CD4-positive, alpha-beta T cell treated with Interferon alpha-2 for 1 hour (primary cell): ENCODE data around the gene NSMCE1.
A peak's percentile ranks its signal among the peaks of the same experiment; 100 is the strongest.
"Not testable (repeated sequence)": the region's sequence is repeated elsewhere in the genome, so short reads cannot be mapped to it uniquely, and the experiment has no call there.

Source experiments
- DNase-seq, 2 donors: peaks; one replicate each; pipeline ENCODE4 v3.0.0-alpha.2; 2020 to 2022

NSMCE1 gene

DNA sequence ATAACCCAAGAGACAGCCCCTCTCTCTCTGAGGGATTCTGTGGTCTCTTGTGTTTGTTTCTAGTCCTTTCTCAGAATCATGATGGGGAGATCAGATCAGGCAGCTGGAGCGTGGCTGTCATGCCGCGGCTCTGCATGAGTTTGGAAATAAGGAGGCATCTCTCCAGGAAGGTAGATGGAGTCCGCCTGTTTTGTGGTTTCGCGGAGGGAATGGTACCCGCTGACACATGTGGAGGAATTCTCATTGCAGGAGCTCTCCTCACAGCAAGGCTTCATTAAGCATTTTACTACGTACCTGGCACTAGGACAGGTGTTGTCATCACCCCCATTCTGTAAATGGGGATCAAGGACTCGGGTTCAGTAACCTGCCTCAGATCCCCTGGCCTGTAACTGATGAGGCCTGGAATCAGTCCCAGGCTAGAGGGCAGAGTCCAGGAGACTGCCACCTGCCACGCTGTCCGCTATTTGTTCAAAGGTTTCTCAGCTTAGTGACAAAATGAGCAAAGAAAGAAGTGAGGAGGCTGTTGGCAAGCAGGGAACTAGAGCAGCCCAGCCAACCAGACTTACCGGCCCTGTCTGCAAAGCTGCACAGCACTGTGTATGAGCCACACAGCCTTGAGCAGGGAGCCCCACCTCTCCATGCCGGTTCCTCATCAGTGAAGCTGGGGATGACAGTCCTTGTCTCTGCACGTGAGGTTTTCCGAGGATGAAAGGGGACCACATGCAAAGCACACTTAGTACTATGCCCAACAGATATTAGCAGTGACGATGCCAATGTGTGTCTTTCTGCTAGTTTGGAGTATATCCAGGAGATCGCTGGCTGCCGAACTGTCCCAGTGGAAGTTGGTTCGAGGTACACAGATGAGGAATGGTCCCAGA, 54.2 kb downstream of the NSMCE1 start:
- no peak for DNase-seq

DNA sequence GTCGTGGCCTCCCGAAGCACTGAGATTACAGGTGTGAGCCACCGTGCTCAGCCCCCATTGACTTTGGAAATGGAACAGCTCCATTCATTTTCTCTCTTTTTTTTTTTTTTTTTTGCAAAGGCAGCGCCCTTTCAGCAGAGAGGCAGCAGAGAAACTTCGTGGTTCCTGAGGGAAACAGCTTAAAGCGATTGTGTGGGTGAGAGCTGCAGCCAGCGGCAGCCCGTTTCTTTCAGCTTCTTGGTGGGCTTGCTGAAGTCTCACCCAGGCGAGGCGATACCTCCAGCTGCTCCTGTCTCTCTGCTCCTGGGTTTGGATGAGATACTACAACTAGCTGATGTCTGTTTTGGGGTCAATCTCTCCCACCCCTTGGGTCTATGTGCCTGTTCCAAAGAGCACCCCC, 57.5 kb downstream of the NSMCE1 start:
- DNase-seq = no peak

DNA sequence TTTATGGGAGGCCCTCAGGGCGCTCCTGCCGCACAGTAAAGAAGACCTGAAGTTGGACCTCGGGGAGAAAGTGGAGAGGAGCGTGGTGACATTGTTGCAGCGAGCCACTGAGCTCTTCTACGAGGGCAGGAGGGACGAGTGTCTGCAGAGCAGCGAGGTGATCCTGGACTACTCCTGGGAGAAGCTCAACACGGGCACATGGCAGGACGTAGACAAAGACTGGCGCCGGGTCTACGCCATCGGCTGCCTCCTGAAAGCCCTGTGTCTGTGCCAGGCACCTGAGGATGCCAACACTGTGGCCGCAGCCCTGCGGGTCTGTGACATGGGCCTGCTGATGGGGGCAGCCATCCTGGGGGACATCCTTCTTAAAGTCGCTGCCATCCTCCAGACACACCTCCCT, 58.4 kb downstream of the NSMCE1 start:
- DNase-seq = no peak

DNA sequence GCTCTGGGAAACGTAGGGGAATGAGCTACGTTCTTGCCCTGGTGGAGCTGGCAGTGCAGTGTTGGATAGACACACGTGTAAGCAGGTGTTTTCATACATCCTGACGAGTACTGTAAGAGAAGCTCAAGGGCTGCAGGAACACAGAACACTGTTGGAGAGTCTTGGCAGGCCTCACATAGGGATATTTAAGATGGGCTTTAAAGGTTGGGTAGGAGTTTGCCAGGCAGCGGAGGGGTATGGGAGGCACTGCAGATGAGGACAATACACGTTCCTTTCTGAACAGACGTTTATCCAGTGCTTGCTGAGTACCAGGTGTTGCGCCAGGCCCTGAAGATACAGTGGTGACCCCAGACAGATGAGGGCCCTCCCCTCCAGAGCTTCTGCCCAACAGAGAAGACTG, 59.0 kb downstream of the NSMCE1 start:
- DNase-seq = no peak

DNA sequence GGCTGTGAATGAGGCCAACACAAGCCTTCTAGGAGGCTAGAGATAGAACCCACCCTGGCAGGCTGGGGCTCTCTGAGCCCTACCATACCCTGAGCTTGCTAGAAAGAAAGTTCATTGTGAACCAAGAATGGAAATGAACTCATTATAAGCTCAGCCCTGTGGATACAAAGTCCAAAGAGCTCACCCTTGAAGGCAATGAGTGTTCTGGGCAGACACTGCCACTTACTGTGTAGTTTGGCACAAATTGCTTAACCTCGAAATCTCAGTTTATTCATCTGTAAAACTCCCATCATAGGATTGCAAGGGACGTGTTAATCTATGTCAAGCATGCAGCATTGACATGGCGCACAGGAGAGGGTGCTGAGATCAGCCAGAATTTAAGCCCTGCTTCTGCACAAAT, 59.8 kb downstream of the NSMCE1 start:
- no peak for DNase-seq

DNA sequence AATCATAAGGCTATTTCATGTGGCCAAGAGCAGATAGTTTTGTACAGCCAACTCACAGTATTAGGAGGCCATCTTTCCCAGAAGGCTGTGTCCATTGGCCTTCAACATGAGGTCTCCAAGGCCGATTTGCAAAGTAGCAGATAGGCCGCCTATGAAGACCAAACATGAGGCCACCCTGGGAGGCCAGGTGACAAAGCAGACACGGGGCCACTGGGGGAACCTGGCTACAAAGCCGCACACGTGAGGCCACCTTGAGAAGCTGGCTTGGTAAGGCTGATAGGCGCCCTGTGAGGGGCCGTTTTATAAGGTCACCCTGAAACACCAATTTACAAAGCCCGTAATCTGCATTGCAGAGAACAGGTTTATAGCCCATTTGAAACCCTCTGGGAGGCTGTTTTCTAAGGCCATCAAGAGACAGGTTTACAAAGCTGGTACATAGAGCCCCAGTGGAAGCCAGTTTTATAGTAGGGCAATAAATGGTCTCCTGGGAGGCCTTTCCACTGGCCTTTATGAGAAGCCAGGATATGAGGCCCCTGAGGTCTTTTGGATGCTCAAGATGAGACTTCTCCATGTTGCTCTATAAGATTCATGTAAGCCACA, 60.4 kb downstream of the NSMCE1 start:
- DNase-seq = no peak

DNA sequence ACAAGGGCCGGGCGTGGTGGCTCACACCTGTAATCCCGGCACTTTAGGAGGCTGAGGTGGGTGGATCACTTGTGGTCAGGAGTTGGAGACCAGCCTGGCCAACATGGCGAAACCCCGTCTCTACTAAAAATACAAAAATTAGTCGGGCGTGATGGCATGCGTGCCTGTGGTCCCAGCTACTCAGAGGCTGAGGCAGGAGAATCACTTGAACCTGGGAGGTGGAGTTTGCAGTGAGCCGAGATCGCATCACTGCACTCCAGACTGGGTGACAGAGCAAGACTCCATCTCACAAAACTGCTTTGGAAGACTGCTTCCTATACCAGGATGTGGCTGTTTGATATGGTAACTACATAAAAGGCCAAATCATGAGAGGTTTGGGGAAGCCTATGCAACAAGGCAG, 61.5 kb downstream of the NSMCE1 start:
- not testable (repeated sequence) for DNase-seq

DNA sequence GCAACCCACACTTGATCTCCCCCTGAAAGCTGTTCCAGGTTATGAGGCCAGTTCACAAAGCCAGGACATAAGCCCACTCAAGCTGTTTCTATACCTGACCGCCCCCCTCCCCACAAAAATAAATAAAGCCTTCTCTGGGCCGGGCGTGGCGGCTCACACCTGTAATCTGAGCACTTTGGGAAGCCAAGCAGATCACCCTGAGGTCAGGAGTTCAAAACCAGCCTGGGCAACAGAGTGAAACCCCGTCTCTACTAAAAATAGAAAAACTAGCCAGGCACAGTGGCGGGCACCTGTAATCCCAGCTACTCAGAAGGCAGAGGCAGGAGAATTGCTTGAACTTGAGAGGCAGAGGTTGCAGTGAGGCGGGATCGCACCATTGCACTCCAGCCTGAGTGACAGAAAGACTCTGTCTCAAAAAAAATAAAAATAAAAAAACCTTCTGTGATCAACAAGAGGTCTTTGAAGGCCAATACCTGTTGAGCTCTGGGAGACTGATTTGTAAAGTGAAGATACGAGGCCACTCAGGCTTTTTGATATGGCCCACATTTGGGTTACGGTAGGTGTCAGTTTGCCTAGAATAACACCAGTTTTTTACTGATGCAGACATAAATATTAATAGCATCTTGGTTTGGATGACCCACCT, 63.0 kb downstream of the NSMCE1 start:
- DNase-seq = no peak

DNA sequence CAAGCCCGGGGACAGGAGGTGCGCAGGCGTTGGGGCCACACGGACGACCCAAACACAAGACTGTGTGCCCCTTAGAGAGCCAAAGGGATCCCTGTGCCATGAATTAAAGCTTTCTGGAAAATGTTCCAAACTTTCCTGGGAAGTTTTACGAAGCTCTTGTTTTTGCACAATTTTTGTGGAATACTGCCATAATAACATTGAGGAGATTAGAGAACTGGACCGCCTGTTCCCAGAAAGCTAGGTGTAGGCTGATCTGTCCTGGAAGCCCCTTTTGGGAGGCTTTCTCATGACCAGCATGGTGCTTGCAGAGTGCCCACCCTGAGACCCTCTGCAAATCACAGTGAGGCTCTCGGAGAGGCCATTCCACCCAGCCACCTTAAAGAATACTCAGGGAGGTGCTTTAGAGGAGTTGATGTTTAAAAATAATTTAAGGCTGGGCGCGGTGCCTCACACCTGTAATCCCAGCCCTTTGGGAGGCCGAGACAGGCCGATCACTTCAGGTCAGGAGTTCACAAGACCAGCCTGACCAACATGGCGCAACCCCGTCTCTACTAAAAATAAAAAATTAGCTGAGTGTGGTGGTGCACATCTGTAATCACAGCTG, 64.2 kb downstream of the NSMCE1 start:
- DNase-seq = no peak

DNA sequence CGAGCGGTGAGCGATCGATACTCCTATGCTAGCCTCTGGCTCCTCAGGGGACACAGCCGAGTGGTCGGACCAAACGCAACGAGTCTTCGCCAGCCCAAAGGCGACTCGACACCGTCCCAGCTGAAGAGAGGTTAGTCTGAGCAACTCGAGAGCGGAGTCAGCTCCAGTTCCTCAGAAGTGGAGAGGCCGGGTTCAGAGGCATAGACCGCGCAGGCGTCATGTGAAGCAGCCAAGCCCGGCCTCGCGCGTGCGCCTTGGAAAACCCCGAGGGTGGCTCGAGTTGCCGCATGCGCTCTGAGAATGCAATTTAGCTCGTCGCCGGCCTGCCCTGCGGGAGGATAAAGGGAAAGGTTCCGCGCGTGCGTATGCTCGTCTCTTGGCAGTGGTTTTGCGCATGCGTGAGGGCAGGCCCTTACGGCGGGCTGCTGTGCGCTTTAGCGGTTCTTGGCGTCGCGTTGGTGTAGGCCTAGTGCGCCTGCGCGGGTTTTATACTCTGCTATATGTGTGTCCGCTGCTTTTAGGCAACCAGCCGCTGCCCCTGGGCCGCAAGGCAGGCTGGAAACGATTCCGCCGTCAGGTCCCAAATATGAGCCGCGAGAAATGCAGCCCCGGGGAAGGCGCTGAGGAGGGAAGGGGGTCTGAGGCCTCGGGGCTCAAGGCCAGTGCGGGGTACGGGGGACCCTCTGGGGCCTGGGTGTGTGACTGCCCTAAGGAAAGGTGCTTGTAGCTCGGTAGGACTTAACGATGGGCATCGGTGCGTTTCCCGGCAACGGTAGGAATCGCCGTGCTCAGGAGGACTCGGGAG, 64.9 kb downstream of the NSMCE1 start, which contains the start of gene KDM8:
TSS of gene KDM8 (plus strand) at position 20 of the 805 bp plus-strand sequence. CDS start 6,598 bp downstream, outside the sequence.
- peak; percentile 100 for DNase-seq

DNA sequence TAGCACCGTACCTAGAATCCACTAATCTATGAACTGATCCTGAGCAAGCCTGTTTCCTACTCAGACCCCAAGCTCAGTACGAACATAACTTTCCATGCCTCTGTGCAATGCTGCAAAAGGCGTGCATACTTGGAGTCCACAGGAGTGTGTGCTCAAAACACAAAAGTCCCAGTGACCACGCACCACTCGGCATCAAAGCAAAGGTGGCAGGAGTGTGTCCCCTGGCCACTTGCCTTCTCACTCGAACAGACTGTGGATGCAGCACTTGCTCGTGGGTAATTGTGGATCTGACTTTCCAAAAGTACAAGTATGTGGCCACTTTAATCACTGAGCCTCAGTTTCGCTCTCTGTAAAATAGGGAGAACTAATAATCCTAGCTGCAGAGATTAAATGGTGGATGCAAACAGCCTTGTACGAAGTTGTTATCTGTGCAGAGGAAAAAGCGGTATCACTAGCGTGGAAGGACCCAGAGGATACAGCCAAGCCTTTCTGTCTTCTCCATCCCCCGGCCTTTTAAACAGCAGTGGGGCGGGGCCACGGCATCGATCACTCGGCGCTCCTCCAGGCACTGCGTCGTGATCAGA, 65.6 kb downstream of the NSMCE1 start:
- DNase-seq = peak; percentile 89 to 93

DNA sequence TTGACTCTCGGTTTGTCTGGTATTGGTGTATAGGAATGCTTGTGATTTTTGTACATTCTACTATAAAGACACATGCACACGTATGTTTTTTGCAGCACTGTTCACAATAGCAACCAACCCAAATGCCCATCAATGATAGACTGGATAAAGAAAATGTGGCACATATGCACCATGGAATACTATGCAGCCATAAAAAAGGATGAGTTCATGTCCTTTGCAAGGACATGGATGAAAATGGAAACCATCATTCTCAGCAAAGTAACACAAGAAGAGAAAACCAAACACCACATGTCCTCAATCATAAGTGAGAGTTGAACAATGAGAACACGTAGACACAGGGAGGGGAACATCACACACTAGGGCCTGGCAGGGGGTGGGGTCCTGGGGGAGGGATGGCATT, 67.7 kb downstream of the NSMCE1 start:
- not testable (repeated sequence) for DNase-seq

DNA sequence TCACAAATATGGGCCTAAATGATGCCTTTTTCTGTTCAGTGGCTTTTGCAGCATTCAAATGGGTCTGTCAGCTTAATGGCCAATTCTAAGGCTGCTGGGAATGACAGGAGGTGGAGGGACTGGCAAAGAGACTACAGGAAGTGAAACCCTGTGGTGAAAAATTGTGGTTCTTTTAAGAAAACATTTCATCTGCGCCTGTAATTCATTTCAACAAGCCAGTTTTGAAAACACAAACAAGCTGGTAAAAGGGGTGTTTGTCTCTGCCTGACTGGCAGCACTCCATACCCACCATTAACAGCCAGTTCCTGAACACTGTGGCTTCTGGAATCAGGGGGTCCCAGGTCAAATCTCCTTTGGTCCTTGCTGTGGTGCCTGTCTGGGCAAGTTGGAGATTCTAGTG, 68.8 kb downstream of the NSMCE1 start:
- DNase-seq = peak; percentile 32 to 65

DNA sequence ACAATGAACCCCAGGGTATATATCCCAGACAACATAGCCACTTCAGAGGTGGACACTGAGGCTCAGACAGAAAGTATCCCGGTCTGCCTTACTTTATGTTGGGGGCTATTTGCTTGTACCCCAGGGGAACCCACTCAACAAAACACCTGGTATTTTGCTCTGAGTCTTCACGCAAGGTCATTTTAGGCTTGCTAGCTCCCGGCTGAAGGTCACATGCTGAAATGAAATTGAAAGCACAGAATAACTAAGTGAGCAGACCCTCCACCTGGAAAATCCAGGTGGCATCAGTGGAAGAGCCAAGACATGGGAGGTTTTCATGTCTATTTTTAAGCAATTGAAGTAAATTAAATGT, 69.4 kb downstream of the NSMCE1 start:
- no peak for DNase-seq

DNA sequence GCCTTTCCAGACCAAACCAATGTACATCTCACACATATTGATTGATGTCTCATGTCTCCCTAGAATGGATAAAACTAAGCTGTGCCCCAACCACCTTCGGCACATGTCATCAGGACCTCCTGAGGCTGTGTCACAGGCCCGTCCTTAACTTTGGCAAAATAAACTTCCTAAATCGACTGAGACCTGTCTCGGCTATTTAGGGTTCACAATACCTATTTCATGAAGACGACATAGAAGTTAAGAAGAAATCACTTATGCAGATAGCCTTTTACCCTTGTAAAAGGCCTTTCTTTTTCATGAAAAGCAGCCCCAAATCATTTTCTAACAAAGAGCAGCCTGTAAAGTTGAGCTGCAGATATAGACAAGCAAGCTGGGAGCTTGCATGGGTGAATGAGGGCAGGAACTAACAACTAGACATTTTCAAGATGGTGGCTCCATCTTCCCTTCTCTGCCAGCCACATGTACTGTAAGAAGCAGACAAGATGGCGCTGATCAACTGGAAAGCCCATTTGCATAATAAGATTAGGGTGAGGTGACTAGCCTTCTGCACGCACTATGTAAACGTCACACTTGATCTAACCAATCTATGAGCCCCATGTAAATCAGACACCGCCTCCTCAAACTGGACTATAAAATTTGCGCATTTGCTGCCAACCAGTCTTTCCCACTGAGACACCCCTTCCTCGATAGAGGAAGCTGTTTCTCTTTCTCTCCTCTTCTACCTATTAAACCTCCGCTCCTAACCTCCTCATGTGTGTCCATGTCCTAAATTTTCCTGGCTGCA, 69.9 kb downstream of the NSMCE1 start:
- DNase-seq = no peak

DNA sequence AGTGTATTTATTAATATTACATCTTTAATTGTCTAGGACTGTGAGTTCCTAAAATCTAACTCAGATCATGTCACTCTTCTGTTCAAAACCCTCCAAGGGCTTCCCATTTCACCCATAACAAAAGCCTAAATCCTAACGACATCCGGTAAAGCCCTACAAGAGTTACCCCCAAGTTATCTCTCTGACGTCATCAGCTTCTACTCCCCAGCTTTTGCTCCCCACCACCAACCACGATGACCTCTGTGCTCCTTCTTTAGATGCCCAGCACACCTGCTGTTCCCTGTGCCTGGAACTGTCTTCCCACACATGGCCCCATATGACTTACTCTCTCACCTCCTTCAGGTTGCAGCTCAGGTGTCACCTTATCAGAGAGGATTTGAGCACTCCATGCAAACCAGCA, 71.6 kb downstream of the NSMCE1 start:
- DNase-seq = no peak

DNA sequence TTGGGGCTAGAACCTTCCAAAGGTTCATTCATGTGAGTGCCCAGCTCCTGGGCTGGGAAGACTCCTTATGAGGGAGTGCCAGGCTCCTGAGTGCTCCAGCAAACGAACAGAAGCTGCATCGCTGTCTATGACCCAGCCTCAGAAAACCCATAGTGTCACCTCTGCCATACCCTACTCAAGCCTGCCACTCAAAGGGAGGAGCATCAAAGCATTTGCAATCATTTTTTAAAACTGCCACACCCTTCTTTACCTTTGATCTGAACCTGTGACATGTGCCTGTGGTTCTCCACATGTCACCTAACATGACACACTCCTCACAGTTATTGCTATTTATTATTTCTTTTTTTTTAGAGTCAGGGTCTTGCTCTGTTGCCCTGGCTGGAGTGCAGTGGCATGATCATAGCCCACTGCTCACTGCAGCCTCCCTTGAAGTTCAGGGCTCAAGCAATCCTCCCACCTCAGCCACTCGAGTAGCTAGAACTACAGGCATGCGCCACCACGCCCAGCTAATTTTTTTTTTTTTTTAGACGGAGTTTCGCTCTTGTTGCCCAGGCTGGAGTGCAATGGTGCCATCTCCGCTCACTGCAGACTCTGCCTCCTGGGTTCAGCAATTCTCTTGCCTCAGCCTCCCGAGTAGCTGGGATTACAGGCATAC, 72.5 kb downstream of the NSMCE1 start:
- peak; percentile 52 to 80 for DNase-seq

DNA sequence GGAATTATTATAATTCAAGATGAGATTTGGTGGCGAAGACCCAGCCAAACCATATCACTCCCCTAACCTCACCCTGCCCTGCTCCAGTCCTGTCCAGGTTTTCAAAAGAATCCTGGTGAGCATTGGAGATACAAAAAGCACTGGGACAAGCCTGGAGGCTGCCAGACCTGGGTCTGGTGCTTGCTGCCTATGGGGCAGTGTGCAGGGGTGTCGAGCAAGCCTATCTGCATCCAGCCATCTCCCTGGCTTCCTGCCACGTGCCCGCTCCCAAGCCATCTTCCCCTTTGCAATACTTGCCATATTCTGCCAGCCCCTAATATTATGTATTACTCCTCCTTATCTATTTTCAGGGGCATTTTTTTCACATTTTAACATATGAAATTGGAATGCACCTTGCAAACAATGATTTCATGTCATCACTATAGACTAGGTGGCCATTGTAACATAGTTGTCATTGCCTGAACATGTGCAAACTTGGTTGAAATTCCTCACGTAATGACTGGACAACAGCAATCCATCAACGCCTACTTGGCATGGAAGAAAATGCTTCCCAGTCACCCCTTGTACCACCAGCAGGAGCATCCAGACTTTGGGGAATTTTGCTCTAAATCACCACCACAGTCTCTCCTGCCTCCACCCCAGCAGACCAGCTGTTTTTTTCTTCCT, 73.4 kb downstream of the NSMCE1 start:
- no peak for DNase-seq

DNA sequence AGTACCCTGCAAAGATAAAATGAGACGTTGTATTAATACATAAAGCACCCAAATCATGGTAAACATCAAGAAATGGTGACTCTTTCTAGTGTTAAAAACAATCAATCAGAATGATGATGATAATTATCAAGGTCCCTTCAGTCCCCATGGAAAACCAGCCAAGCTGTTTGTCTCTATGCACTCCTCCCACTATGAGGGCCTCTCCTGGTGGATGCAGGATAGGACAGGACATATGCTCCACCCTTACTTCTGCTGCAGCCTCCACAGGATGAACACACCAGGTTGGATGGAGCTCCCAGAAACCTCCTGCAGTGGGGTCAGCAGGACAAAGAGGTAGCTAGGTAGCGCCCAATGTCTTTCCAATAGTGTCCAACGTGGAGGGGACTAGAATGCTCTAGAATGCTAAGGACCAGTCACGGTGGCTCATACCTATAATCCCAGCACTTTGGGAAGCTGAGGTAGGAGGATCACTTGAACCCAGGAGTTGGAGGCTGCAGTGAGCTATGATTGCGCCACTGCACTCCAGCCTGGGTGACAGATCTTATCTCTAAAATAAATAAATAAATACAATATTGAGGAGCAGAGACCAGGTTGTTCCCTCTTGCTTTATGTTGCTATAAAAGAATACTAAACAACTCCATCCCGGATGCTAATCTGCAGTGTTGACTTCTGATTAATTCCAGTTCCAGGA, 75.1 kb downstream of the NSMCE1 start:
- DNase-seq = no peak
